ENCODE results near the gene SLC8B1.

SLC8B1 gene

GRCh38 chr12:113274848-113275247 is 60.1 kb downstream of the SLC8B1 start:
- Histone ChIP-seq H2BK12ac (ENCODE audit: low read length in 2 of 2) (no peak overlapping the region), H2BK120ac (ENCODE audit: low read depth, low read length) (no peak overlapping the region), H2AK5ac (ENCODE audit: low read length, severe bottlenecking) (no peak overlapping the region), H3K27me3 (ENCODE audit: control insufficient read depth in 1 of 2, insufficient read depth in 1 of 2, low read length in 2 of 2) (no peaks in the 10 kb centered on the region), H3K36me3 (ENCODE audit: control insufficient read depth in 1 of 2, insufficient read depth in 2 of 2, low read depth in 1 of 2, low read length in 2 of 2) (peaks cover 36 to 66% of the 10 kb centered on the region in 2 experiments), H3K4me2 (ENCODE audit: low read length, poor library complexity, severe bottlenecking) (no peak overlapping the region), H3K9me3 (ENCODE audit: control insufficient read depth, low read length) (no peaks in the 10 kb centered on the region), H3K4me3 (ENCODE audit: insufficient read depth in 1 of 2, low read depth in 1 of 2, low read length in 2 of 2) (no peak overlapping the region), H2BK15ac (ENCODE audit: low read depth, poor library complexity, severe bottlenecking) (no peak overlapping the region), H3K4me1 (ENCODE audit: control insufficient read depth, insufficient read depth, low read depth, low read length) (peaks cover 8% of the 10 kb centered on the region), H3K18ac (ENCODE audit: low read depth in 1 of 2, low read length in 2 of 2) (no peak overlapping the region), H3K14ac (ENCODE audit: low read length in 2 of 2) (no peak overlapping the region), H4K8ac (ENCODE audit: low read length) (no peak overlapping the region), H3K23ac (ENCODE audit: low read length in 2 of 2) (no peak overlapping the region), H2AFZ (ENCODE audit: low read depth, low read length) (no peak overlapping the region), H3K79me1 (replicated peaks; ENCODE audit: low read length, poor library complexity, severe bottlenecking) (no peaks in the 10 kb centered on the region), H3K27ac (ENCODE audit: low read length, poor library complexity, severe bottlenecking) (no peak overlapping the region), H3K9ac (ENCODE audit: low read length) (no peak overlapping the region), H4K91ac (ENCODE audit: low read length) (no peak overlapping the region), H3K4ac (ENCODE audit: low read depth in 1 of 2, low read length in 2 of 2) (no peak overlapping the region), H2BK5ac (ENCODE audit: low read depth, low read length, poor library complexity, severe bottlenecking) (no peak overlapping the region)
- no peak for DNase-seq
- WGBS, result 96% methylated on average over 6 of the region's 8 CpGs

GRCh38 chr12:113273053-113273725 is 61.7 kb downstream of the SLC8B1 start:
- no peak overlapping the region for H3K23ac ChIP-seq (ENCODE audit: low read length in 2 of 2)
- no peak overlapping the region for H3K9ac ChIP-seq (ENCODE audit: low read length)
- H2AFZ ChIP-seq (ENCODE audit: low read depth, low read length), result no peak overlapping the region
- H3K4me1 ChIP-seq (ENCODE audit: control insufficient read depth, insufficient read depth, low read depth, low read length), result peaks cover 9% of the 10 kb centered on the region
- H3K14ac ChIP-seq (ENCODE audit: low read length in 2 of 2), result no peak overlapping the region
- no peaks in the 10 kb centered on the region for H3K79me1 ChIP-seq (replicated peaks; ENCODE audit: low read length, poor library complexity, severe bottlenecking)
- peak overlapping the region; percentile 7 to 12 for H2BK12ac ChIP-seq (ENCODE audit: low read length in 2 of 2)
- no peak overlapping the region for H2AK5ac ChIP-seq (ENCODE audit: low read length, severe bottlenecking)
- whole genome bisulfite sequencing, result 88% methylated on average over 13 of the region's 13 CpGs
- no peak overlapping the region for H3K4me3 ChIP-seq (ENCODE audit: insufficient read depth in 1 of 2, low read depth in 1 of 2, low read length in 2 of 2)
- H3K4ac ChIP-seq (ENCODE audit: low read depth in 1 of 2, low read length in 2 of 2), result no peak overlapping the region
- H3K4me2 ChIP-seq (ENCODE audit: low read length, poor library complexity, severe bottlenecking), result no peak overlapping the region
- no peaks in the 10 kb centered on the region for H3K9me3 ChIP-seq (ENCODE audit: control insufficient read depth, low read length)
- no peak overlapping the region for H2BK120ac ChIP-seq (ENCODE audit: low read depth, low read length)
- peaks cover 47 to 70% of the 10 kb centered on the region in 2 experiments for H3K36me3 ChIP-seq (ENCODE audit: control insufficient read depth in 1 of 2, insufficient read depth in 2 of 2, low read depth in 1 of 2, low read length in 2 of 2)
- H3K27me3 ChIP-seq (ENCODE audit: control insufficient read depth in 1 of 2, insufficient read depth in 1 of 2, low read length in 2 of 2), result no peaks in the 10 kb centered on the region
- no peak overlapping the region for H2BK15ac ChIP-seq (ENCODE audit: low read depth, poor library complexity, severe bottlenecking)
- no peak overlapping the region for H3K27ac ChIP-seq (ENCODE audit: low read length, poor library complexity, severe bottlenecking)
- H3K18ac ChIP-seq (ENCODE audit: low read depth in 1 of 2, low read length in 2 of 2), result peak overlapping the region; percentile 13 to 55
- H4K8ac ChIP-seq (ENCODE audit: low read length), result peak overlapping the region; percentile 39
- peak; percentile 43 for DNase-seq
- no peak overlapping the region for H2BK5ac ChIP-seq (ENCODE audit: low read depth, low read length, poor library complexity, severe bottlenecking)
- peak overlapping the region; percentile 76 for H4K91ac ChIP-seq (ENCODE audit: low read length)

- H3K27me3 ChIP-seq (ENCODE audit: control insufficient read depth in 1 of 2, insufficient read depth in 1 of 2, low read length in 2 of 2), result no peaks in the 10 kb centered on the region
- no peaks in the 10 kb centered on the region for H3K79me1 ChIP-seq (replicated peaks; ENCODE audit: low read length, poor library complexity, severe bottlenecking)
- peak overlapping the region; percentile 94 for H4K8ac ChIP-seq (ENCODE audit: low read length)
- H2BK120ac ChIP-seq (ENCODE audit: low read depth, low read length), result peak overlapping the region; percentile 80
- no peak overlapping the region for H2AK5ac ChIP-seq (ENCODE audit: low read length, severe bottlenecking)
- peak overlapping the region in 1 of 2 experiments; percentile 61 for H3K14ac ChIP-seq (ENCODE audit: low read length in 2 of 2)
- H3K36me3 ChIP-seq (ENCODE audit: control insufficient read depth in 1 of 2, insufficient read depth in 2 of 2, low read depth in 1 of 2, low read length in 2 of 2), result peaks cover 44 to 65% of the 10 kb centered on the region in 2 experiments
- peak overlapping the region; percentile 12 to 87 for H2BK12ac ChIP-seq (ENCODE audit: low read length in 2 of 2)
- H3K9me3 ChIP-seq (ENCODE audit: control insufficient read depth, low read length), result no peaks in the 10 kb centered on the region
- H2BK5ac ChIP-seq (ENCODE audit: low read depth, low read length, poor library complexity, severe bottlenecking), result no peak overlapping the region
- peaks cover 9% of the 10 kb centered on the region for H3K4me1 ChIP-seq (ENCODE audit: control insufficient read depth, insufficient read depth, low read depth, low read length)
- DNase-seq, result peak; percentile 89
- H3K27ac ChIP-seq (ENCODE audit: low read length, poor library complexity, severe bottlenecking), result peak overlapping the region; percentile 39
- no peak overlapping the region for H3K23ac ChIP-seq (ENCODE audit: low read length in 2 of 2)
- H2BK15ac ChIP-seq (ENCODE audit: low read depth, poor library complexity, severe bottlenecking), result peak overlapping the region; percentile 90
- WGBS, result 58% methylated on average over 9 of the region's 12 CpGs
- H3K4me2 ChIP-seq (ENCODE audit: low read length, poor library complexity, severe bottlenecking), result peak overlapping the region; percentile 36
- H4K91ac ChIP-seq (ENCODE audit: low read length), result peak overlapping the region; percentile 87
- peak overlapping the region in 1 of 2 experiments; percentile 50 for H3K4me3 ChIP-seq (ENCODE audit: insufficient read depth in 1 of 2, low read depth in 1 of 2, low read length in 2 of 2)
- H3K9ac ChIP-seq (ENCODE audit: low read length), result peak overlapping the region; percentile 83
- peak overlapping the region; percentile 70 to 79 for H3K4ac ChIP-seq (ENCODE audit: low read depth in 1 of 2, low read length in 2 of 2)
- peak overlapping the region; percentile 85 to 88 for H3K18ac ChIP-seq (ENCODE audit: low read depth in 1 of 2, low read length in 2 of 2)
- peak overlapping the region; percentile 29 for H2AFZ ChIP-seq (ENCODE audit: low read depth, low read length)
These were observed 62.9 kb downstream of the SLC8B1 start for GRCh38 chr12:113271853-113272561.

- Histone ChIP-seq H3K4ac (ENCODE audit: low read depth in 1 of 2, low read length in 2 of 2) (peak overlapping the region; percentile 52 to 79), H3K23ac (ENCODE audit: low read length in 2 of 2) (no peak overlapping the region), H2BK120ac (ENCODE audit: low read depth, low read length) (peak overlapping the region; percentile 80), H3K79me1 (replicated peaks; ENCODE audit: low read length, poor library complexity, severe bottlenecking) (no peaks in the 10 kb centered on the region), H3K9me3 (ENCODE audit: control insufficient read depth, low read length) (no peaks in the 10 kb centered on the region), H3K36me3 (ENCODE audit: control insufficient read depth in 1 of 2, insufficient read depth in 2 of 2, low read depth in 1 of 2, low read length in 2 of 2) (peaks cover 45 to 65% of the 10 kb centered on the region in 2 experiments), H2BK15ac (ENCODE audit: low read depth, poor library complexity, severe bottlenecking) (peak overlapping the region; percentile 90), H2BK5ac (ENCODE audit: low read depth, low read length, poor library complexity, severe bottlenecking) (no peak overlapping the region), H3K27ac (ENCODE audit: low read length, poor library complexity, severe bottlenecking) (peak overlapping the region; percentile 11), H3K9ac (ENCODE audit: low read length) (peak overlapping the region; percentile 83), H3K4me2 (ENCODE audit: low read length, poor library complexity, severe bottlenecking) (no peak overlapping the region), H2BK12ac (ENCODE audit: low read length in 2 of 2) (peak overlapping the region; percentile 9 to 73), H3K14ac (ENCODE audit: low read length in 2 of 2) (peak overlapping the region in 1 of 2 experiments; percentile 61), H4K8ac (ENCODE audit: low read length) (peak overlapping the region; percentile 94), H3K4me1 (ENCODE audit: control insufficient read depth, insufficient read depth, low read depth, low read length) (peaks cover 9% of the 10 kb centered on the region), H3K18ac (ENCODE audit: low read depth in 1 of 2, low read length in 2 of 2) (peak overlapping the region; percentile 85 to 88), H3K4me3 (ENCODE audit: insufficient read depth in 1 of 2, low read depth in 1 of 2, low read length in 2 of 2) (peak overlapping the region in 1 of 2 experiments; percentile 50), H4K91ac (ENCODE audit: low read length) (peak overlapping the region; percentile 87), H2AK5ac (ENCODE audit: low read length, severe bottlenecking) (no peak overlapping the region), H2AFZ (ENCODE audit: low read depth, low read length) (no peak overlapping the region), H3K27me3 (ENCODE audit: control insufficient read depth in 1 of 2, insufficient read depth in 1 of 2, low read length in 2 of 2) (no peaks in the 10 kb centered on the region)
- DNase-seq, result no peak
- 86% methylated on average over 10 of the region's 10 CpGs for WGBS
These were observed 63.5 kb downstream of the SLC8B1 start for GRCh38 chr12:113271466-113271852.

Data from mesenchymal stem cell (in vitro differentiated cells and primary cell).